GM12873 (cell line): ENCODE data around the gene KRT83.

ENCODE experiments used
- CTCF ChIP-seq: IDR thresholded peaks from 2 replicates; pipeline ENCODE4 v1.5.1; 2012; ENCODE audit warnings: low read depth, mild to moderate bottlenecking, moderate library complexity, low read length, control low read depth; ENCODE audit not compliant: insufficient read depth; ENCODE audit errors: missing control alignments

Gene KRT83

GRCh38 chr12:52318241-52318990 lies 2.8 kb downstream of the KRT83 start:
- no peak for TF ChIP-seq CTCF

GRCh38 chr12:52317468-52318052 lies 3.6 kb downstream of the KRT83 start:
- TF ChIP-seq CTCF = no peak

GRCh38 chr12:52316701-52317100 lies 4.5 kb downstream of the KRT83 start:
- no peak for TF ChIP-seq CTCF

GRCh38 chr12:52316290-52316689 lies 4.9 kb downstream of the KRT83 start:
- no peak for TF ChIP-seq CTCF

GRCh38 chr12:52315721-52316120 lies 5.5 kb downstream of the KRT83 start:
- TF ChIP-seq CTCF = peak; percentile 70

- TF ChIP-seq CTCF = no peak
Measured at GRCh38 chr12:52314511-52314910, 6.7 kb downstream of the KRT83 start.

GRCh38 chr12:52313926-52314325 lies 7.3 kb downstream of the KRT83 start:
- no peak for TF ChIP-seq CTCF
